IPS-11a (cell line): Measurements from ENCODE around the gene PABPC5.

Experiments
- H3K4me3 ChIP-seq: one replicate; pipeline ENCODE4 v1.5.1; 2013; ENCODE audit warnings: low read depth, low read length, control low read depth

Gene PABPC5

DNA sequence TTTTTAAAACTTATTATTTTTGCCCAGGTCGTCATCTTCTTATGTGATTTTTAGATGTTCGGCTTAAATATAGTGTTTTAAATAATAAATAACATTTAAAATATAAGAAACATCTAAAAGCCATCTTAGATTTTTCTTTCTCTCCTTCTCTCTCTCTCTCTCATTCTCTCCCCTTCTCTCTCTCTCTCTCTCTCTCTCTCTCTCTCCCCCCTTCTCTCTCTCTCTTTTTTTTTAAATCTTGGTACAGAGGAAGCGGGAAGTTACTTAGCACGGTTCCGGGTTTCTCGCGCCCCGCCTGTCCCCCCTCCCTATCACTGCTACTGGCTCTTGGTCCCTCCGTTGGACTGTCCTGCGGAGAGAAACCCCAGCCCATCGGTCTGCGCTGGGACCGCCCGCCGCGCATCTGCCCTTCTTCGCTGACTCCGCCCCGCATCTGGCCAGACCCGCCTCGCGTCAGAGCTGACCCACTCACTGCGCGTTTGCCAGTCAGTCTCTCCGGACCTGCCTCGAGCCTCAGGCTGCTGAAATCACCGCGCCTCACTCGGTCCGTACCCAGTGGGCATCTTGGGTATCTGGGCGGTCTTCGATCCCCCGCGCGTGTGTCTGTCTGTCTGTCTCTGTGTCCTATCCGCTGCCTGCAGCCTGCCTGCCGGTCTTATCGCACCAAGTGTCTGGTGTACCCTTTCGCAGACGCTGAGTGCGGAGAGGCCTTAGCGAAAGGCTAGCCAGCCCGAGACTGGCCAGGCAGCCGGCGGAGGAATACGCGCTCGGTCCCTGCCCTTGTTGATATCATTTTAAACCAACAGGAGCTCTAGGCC lies at the start of gene PABPC5:
PABPC5 (plus strand) TSS at position 489 of the 818 bp plus-strand sequence. CDS start 739 bp downstream, outside the sequence.
- H3K4me3 ChIP-seq: peak within 1 kb of the TSS; percentile 33

DNA sequence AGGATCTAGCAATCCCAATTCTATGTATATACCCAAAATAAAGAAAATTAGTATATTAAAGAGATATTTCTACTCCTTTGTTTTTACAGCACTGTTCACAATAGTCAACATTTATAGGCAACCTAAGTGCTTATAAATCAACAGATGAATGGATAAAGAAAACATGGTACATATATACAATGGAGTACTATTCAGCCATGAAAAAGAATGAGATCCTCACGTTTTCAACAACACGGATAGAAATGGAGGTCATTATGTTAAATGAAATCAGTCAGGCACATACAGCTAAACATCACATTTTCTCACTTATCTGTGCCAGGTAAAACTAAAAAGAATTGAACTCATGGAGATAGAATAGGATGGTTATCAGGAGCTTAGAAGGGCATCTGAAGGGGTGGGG lies 45.6 kb upstream of the PABPC5 start:
- H3K4me3 ChIP-seq: no peak overlapping the region

DNA sequence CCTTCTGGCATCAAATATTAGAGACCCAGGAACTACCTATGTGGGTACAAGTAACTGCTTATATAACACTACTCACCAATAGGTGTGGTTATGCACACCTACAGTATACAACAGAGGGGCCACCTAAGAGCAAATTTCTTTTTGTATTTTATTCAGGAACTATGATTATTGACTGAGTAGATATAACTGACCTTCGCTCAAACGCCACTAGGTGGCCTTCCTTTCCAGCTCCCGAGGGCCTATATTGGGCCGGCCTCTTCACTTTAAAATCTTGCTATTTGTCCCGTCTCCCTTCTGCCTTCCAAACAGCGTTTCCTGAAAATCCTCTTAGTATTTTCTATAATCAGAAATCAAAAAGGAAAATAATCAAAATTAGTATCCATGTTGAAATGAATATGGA lies 19.9 kb upstream of the PABPC5 start:
- H3K4me3 ChIP-seq: no peak overlapping the region

DNA sequence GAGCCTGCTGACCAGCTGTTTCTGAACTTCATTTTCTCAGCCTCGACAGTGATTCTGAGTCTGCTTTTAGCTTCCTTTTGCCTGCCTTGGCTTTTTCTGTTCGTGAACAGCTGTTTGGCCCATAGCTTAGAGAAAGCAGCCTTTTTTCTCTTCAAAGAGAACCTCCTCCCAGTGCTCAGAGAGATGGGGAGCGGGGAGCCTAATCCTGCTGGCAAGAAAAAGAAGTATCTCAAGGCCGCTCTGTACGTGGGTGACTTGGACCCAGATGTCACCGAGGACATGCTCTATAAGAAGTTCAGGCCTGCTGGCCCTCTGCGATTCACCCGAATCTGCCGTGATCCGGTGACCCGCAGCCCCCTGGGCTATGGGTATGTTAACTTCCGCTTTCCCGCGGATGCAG lies 756 bp downstream of the PABPC5 start:
- H3K4me3 ChIP-seq: peak overlapping the region; percentile 33
